Keratinocyte (primary cell): ENCODE measurements around the gene PTGS2. TPM values are rescaled to one million over a fixed set of nuclear protein-coding genes. Genes with fewer than 3 reads are reported as not detected.
"Not testable (repeated sequence)": the region's sequence is repeated elsewhere in the genome, so short reads cannot be mapped to it uniquely, and the experiment has no call there.

Experiments
- DNase-seq: peaks from one replicate; pipeline ENCODE4 v3.0.0-alpha.2; 2011; ENCODE audit warnings: low read depth, missing footprints, low spot score
- FAIRE-seq: peaks from 2 replicates; lab custom pipeline; 2011; peaks lifted over from hg19 to GRCh38; lab: Jason Lieb, UNC
- H2AFZ ChIP-seq: 2 replicates; pipeline ENCODE4 v1.6.0; 2012; ENCODE audit warnings: low read length, control low read depth, inconsistent platforms; ENCODE audit not compliant: control insufficient read depth
- H3K27ac ChIP-seq: 2 replicates; pipeline ENCODE4 v1.5.1; 2011; ENCODE audit warnings: low read length; ENCODE audit not compliant: control insufficient read depth, insufficient read depth
- H3K27me3 ChIP-seq: 3 replicates; pipeline ENCODE4 v1.6.0; 2011; ENCODE audit warnings: low read length; ENCODE audit not compliant: control insufficient read depth, insufficient read depth; ENCODE audit errors: extremely low read depth
- H3K36me3 ChIP-seq, 2 experiments: 2 replicates in 1 of 2; 3 replicates in 1 of 2; pipeline ENCODE4 v1.5.1; 2011; ENCODE audit warnings: low read length in 2 of 2, mild to moderate bottlenecking in 1 of 2; ENCODE audit not compliant: control insufficient read depth in 2 of 2, insufficient read depth in 2 of 2; ENCODE audit errors: extremely low read depth in 1 of 2
- H3K4me1 ChIP-seq: 3 replicates; pipeline ENCODE4 v1.5.1; 2011; ENCODE audit warnings: low read length; ENCODE audit not compliant: control insufficient read depth, insufficient read depth; ENCODE audit errors: extremely low read depth
- H3K4me2 ChIP-seq: 3 replicates; pipeline ENCODE4 v1.6.0; 2011; ENCODE audit warnings: low read depth, low read length; ENCODE audit not compliant: control insufficient read depth, insufficient read depth; ENCODE audit errors: extremely low read depth
- H3K4me3 ChIP-seq, 3 experiments: fragments of 200-600 bp in 1 of 3; sonication (generic) in 1 of 3; 2 replicates in 2 of 3; 3 replicates in 1 of 3; pipeline ENCODE4 v1.5.1; 2011 to 2016; ENCODE audit warnings: low read length in 3 of 3, mild to moderate bottlenecking in 3 of 3, control low read depth in 2 of 3, inconsistent platforms in 1 of 3, low read depth in 1 of 3, mixed read lengths in 1 of 3, mixed run types in 1 of 3, moderate library complexity in 1 of 3; ENCODE audit not compliant: control insufficient read depth in 2 of 3, insufficient read depth in 2 of 3; ENCODE audit errors: extremely low read depth in 1 of 3
- H3K79me2 ChIP-seq: 2 replicates; pipeline ENCODE4 v1.6.0; 2012; ENCODE audit warnings: low read length; ENCODE audit not compliant: control insufficient read depth, insufficient read depth
- H3K9ac ChIP-seq: 3 replicates; pipeline ENCODE4 v1.6.0; 2011; ENCODE audit warnings: low read length; ENCODE audit not compliant: control insufficient read depth, insufficient read depth; ENCODE audit errors: extremely low read depth
- H3K9me1 ChIP-seq: 3 replicates; pipeline ENCODE4 v1.6.0; 2011; ENCODE audit warnings: low read length; ENCODE audit not compliant: control insufficient read depth, insufficient read depth; ENCODE audit errors: extremely low read depth
- H3K9me3 ChIP-seq: 2 replicates; pipeline ENCODE4 v1.5.1; 2012; ENCODE audit warnings: low read depth, low read length; ENCODE audit not compliant: control insufficient read depth
- H4K20me1 ChIP-seq: 3 replicates; pipeline ENCODE4 v1.6.0; 2011; ENCODE audit warnings: low read length; ENCODE audit not compliant: control insufficient read depth, insufficient read depth; ENCODE audit errors: extremely low read depth
- CTCF ChIP-seq, 3 experiments: IDR thresholded peaks in 1 of 3; conservative IDR thresholded peaks in 1 of 3; optimal IDR thresholded peaks in 1 of 3; 2 replicates in 2 of 3; 3 replicates in 1 of 3; pipeline versions ENCODE3 to v1.5.1; 2011; ENCODE audit warnings: low read length in 3 of 3, mild to moderate bottlenecking in 3 of 3, moderate library complexity in 2 of 3, control low read depth in 1 of 3, inconsistent platforms in 1 of 3; ENCODE audit not compliant: insufficient read depth in 2 of 3; ENCODE audit errors: extremely low read depth in 1 of 3
- EZH2 ChIP-seq: IDR thresholded peaks from one replicate; pipeline ENCODE4 v1.6.1; 2012; ENCODE audit warnings: inconsistent platforms, mild to moderate bottlenecking, low read length, moderate library complexity
- dilution Hi-C: fragments of 300-500 bp; cut with MboI; formaldehyde crosslinking; loops from one replicate; pipeline ENCODE4 v1.7.0; 2020; ENCODE audit warnings: low sequenced_read_pairs; ENCODE audit not compliant: extremely low pct_ligation_motif_present
- polyA plus RNA-seq, 5 experiments: library from polyadenylated mRNA; depleted of rRNA in 3 of 5; stranded (reverse) in 3 of 5; stranded (forward) in 1 of 5; unstranded in 1 of 5; fragments of >200 nt; gene quantifications; 1 replicate in 1 of 5; 2 replicates in 3 of 5; 3 replicates in 1 of 5; pipeline versions ENCODE4 v1.2.1 to v1.2.3, GENCODE V29; 2011 to 2012; ENCODE audit warnings: missing spikeins in 2 of 5, low read depth in 1 of 5, low replicate concordance in 1 of 5

PTGS2 gene
- polyA plus RNA-seq, 1 donor (not counting 4 experiments of a cell fraction or from before 2014, with no cell fraction given) = 117 TPM

GRCh38 chr1:186653312-186653711 lies 26.9 kb downstream of the PTGS2 start:
- no peak for FAIRE-seq

GRCh38 chr1:186648613-186649012 lies 31.6 kb downstream of the PTGS2 start:
- no peaks in the 10 kb centered on the region for H4K20me1 ChIP-seq
- H3K27ac ChIP-seq = no peak overlapping the region
- no peaks in the 10 kb centered on the region for H3K9me1 ChIP-seq
- no peaks in the 10 kb centered on the region for H3K36me3 ChIP-seq
- H3K4me3 ChIP-seq = no peak overlapping the region
- H3K9me3 ChIP-seq = no peaks in the 10 kb centered on the region
- peaks cover 10% of the 10 kb centered on the region for H3K4me1 ChIP-seq
- H3K9ac ChIP-seq = no peak overlapping the region
- no peaks in the 10 kb centered on the region for H3K27me3 ChIP-seq
- no peak for DNase-seq
- FAIRE-seq = no peak
- H2AFZ ChIP-seq = no peak overlapping the region
- dilution Hi-C loops = no loop called here
- H3K4me2 ChIP-seq = no peak overlapping the region
- no peaks in the 10 kb centered on the region for H3K79me2 ChIP-seq
- no peak for TF ChIP-seq CTCF (optimal IDR thresholded peaks at IDR 0.05 in 1 of 3, IDR thresholded peaks at IDR 0.05 in 1 of 3, conservative IDR thresholded peaks at IDR 0.05 in 1 of 3; ENCODE audit: extremely low read depth in 1 of 3, insufficient read depth in 2 of 3, low read length in 3 of 3)
- TF ChIP-seq EZH2 = no peak

More at GRCh38 chr1:186653312-186653711, 26.9 kb downstream of the PTGS2 start:
- no peak overlapping the region for H3K4me2 ChIP-seq
- H3K4me1 ChIP-seq = peaks cover 6% of the 10 kb centered on the region
- DNase-seq = no peak
- no peaks in the 10 kb centered on the region for H3K79me2 ChIP-seq
- no peaks in the 10 kb centered on the region for H3K9me1 ChIP-seq
- H4K20me1 ChIP-seq = no peaks in the 10 kb centered on the region
- no peak overlapping the region for H2AFZ ChIP-seq
- H3K9me3 ChIP-seq = no peaks in the 10 kb centered on the region
- dilution Hi-C loops = no loop called here
- H3K27ac ChIP-seq = no peak overlapping the region
- TF ChIP-seq EZH2 (no peak), CTCF (optimal IDR thresholded peaks at IDR 0.05 in 1 of 3, IDR thresholded peaks at IDR 0.05 in 1 of 3, conservative IDR thresholded peaks at IDR 0.05 in 1 of 3; ENCODE audit: extremely low read depth in 1 of 3, insufficient read depth in 2 of 3, low read length in 3 of 3) (no peak)
- H3K27me3 ChIP-seq = no peaks in the 10 kb centered on the region
- H3K4me3 ChIP-seq = no peak overlapping the region
- H3K36me3 ChIP-seq = no peaks in the 10 kb centered on the region
- H3K9ac ChIP-seq = no peak overlapping the region

- DNase-seq, H3K9ac ChIP-seq, H3K27ac ChIP-seq, H4K20me1 ChIP-seq, H3K4me3 ChIP-seq, H3K27me3 ChIP-seq, H2AFZ ChIP-seq, H3K4me2 ChIP-seq, H3K9me1 ChIP-seq, H3K9me3 ChIP-seq, FAIRE-seq, dilution Hi-C loops, H3K36me3 ChIP-seq, H3K79me2 ChIP-seq: not testable (repeated sequence)
- H3K4me1 ChIP-seq = peaks cover 12% of the 10 kb centered on the region
Observed at GRCh38 chr1:186647985-186648384, 32.2 kb downstream of the PTGS2 start.
